GM19240 (cell line): ENCODE measurements around the gene NFS1.
A peak's percentile ranks its signal among the peaks of the same experiment; 100 is the strongest.

Source experiments
- DNase-seq: peaks from one replicate; pipeline ENCODE4 v3.0.0; 2011; ENCODE audit warnings: low spot score; ENCODE audit not compliant: insufficient read length

The NFS1 gene

GRCh38 chr20:35644806-35645205 lies 54.3 kb downstream of the NFS1 start:
- no peak for DNase-seq

GRCh38 chr20:35643045-35643444 lies 56.1 kb downstream of the NFS1 start:
- no peak for DNase-seq

- DNase-seq, result no peak
Measured at GRCh38 chr20:35641743-35642142, 57.4 kb downstream of the NFS1 start.

- DNase-seq, result no peak
Measured at GRCh38 chr20:35640724-35641123, 58.4 kb downstream of the NFS1 start.

GRCh38 chr20:35638751-35639150 lies 60.4 kb downstream of the NFS1 start:
- DNase-seq, result no peak

GRCh38 chr20:35637276-35637675 lies 61.9 kb downstream of the NFS1 start:
- no peak for DNase-seq

GRCh38 chr20:35636095-35636494 lies 63.1 kb downstream of the NFS1 start:
- no peak for DNase-seq

GRCh38 chr20:35635652-35636051 lies 63.5 kb downstream of the NFS1 start:
- DNase-seq, result no peak

- no peak for DNase-seq
Measured at GRCh38 chr20:35632539-35633115, 66.5 kb downstream of the NFS1 start.

- no peak for DNase-seq
Measured at GRCh38 chr20:35630636-35631035, 68.5 kb downstream of the NFS1 start.

- DNase-seq, result no peak
Measured at GRCh38 chr20:35629427-35630145, 69.6 kb downstream of the NFS1 start.

GRCh38 chr20:35627121-35627520 lies 72.0 kb downstream of the NFS1 start:
- no peak for DNase-seq

- DNase-seq, result no peak
Measured at GRCh38 chr20:35626386-35627001, 72.7 kb downstream of the NFS1 start.

GRCh38 chr20:35625584-35626385 lies 73.4 kb downstream of the NFS1 start:
- DNase-seq, result no peak

- DNase-seq, result no peak
Measured at GRCh38 chr20:35621560-35621946, 77.6 kb downstream of the NFS1 start.

GRCh38 chr20:35620818-35621559 lies 78.2 kb downstream of the NFS1 start:
- no peak for DNase-seq

- peak; percentile 47 for DNase-seq
Measured at GRCh38 chr20:35619196-35620095, 79.7 kb downstream of the NFS1 start.

- no peak for DNase-seq
Measured at GRCh38 chr20:35618263-35619131, 80.7 kb downstream of the NFS1 start.
